Measurements from ENCODE around the gene SNORC.

SNORC gene

GRCh38 chr2:232876161-232876977, 6.3 kb downstream of the SNORC start:
- Histone ChIP-seq H3K36me3 (no peaks in the 10 kb centered on the region), H3K27ac (no peak overlapping the region), H3K27me3 (peaks cover 0 to 32% of the 10 kb centered on the region in 2 donors), H3K9me3 (no peaks in the 10 kb centered on the region), H3K4me3 (peak overlapping the region; percentile 29 to 52), H3K4me1 (peaks cover 0 to 21% (median 15%) of the 10 kb centered on the region in 4 donors)
- TF ChIP-seq CTCF (IDR thresholded peaks at IDR 0.05): no peak
- DNase-seq: peak in 1 of 2 donors; percentile 51
- intact Hi-C loops (cut with DNase I; ENCODE audit: low total_unique reads): no loop called here

GRCh38 chr2:232876978-232877441, 6.9 kb downstream of the SNORC start:
- Histone ChIP-seq H3K27ac (no peak overlapping the region), H3K4me3 (peak overlapping the region in 1 of 2 donors; percentile 52), H3K9me3 (no peaks in the 10 kb centered on the region), H3K4me1 (peaks cover 0 to 21% (median 15%) of the 10 kb centered on the region in 4 donors), H3K27me3 (peaks cover 0 to 32% of the 10 kb centered on the region in 2 donors), H3K36me3 (peaks cover 0 to 1% (median 0%) of the 10 kb centered on the region in 3 donors)
- peak in 1 of 2 donors; percentile 50 for DNase-seq
- intact Hi-C loops (cut with DNase I; ENCODE audit: low total_unique reads): no loop called here
- no peak for TF ChIP-seq CTCF (IDR thresholded peaks at IDR 0.05)

- Histone ChIP-seq H3K27me3 (peaks cover 0 to 32% of the 10 kb centered on the region in 2 donors), H3K4me1 (peaks cover 0 to 21% (median 15%) of the 10 kb centered on the region in 4 donors), H3K9me3 (no peaks in the 10 kb centered on the region), H3K27ac (no peak overlapping the region), H3K4me3 (no peak overlapping the region), H3K36me3 (peaks cover 0 to 9% (median 0%) of the 10 kb centered on the region in 3 donors)
- peak in 1 of 2 donors; percentile 37 for DNase-seq
- no peak for TF ChIP-seq CTCF (IDR thresholded peaks at IDR 0.05)
- intact Hi-C loops (cut with DNase I; ENCODE audit: low total_unique reads): no loop called here
Observed at GRCh38 chr2:232877940-232878511, 8.0 kb downstream of the SNORC start.

- peaks cover 0 to 9% (median 0%) of the 10 kb centered on the region in 3 donors for H3K36me3 ChIP-seq
- no peak for DNase-seq
- no peaks in the 10 kb centered on the region for H3K9me3 ChIP-seq
- H3K27ac ChIP-seq: no peak overlapping the region
- H3K4me1 ChIP-seq: peaks cover 0 to 21% (median 15%) of the 10 kb centered on the region in 4 donors
- intact Hi-C loops (cut with DNase I; ENCODE audit: low total_unique reads): no loop called here
- no peak overlapping the region for H3K4me3 ChIP-seq
- no peak for TF ChIP-seq CTCF (IDR thresholded peaks at IDR 0.05)
- peaks cover 0 to 32% of the 10 kb centered on the region in 2 donors for H3K27me3 ChIP-seq
Observed at GRCh38 chr2:232878855-232879617, 9.0 kb downstream of the SNORC start.
